Muscle layer of colon (tissue), 2 donors: ENCODE data around the gene ATP13A1.

ENCODE experiments used
- H3K27ac ChIP-seq: one replicate; pipeline ENCODE4 v1.7.0; 2013; ENCODE audit warnings: low read depth, mild to moderate bottlenecking, low read length, moderate library complexity
- H3K27me3 ChIP-seq, 2 donors: one replicate each; pipeline ENCODE4 v1.7.0; 2013; ENCODE audit warnings: low read length in 2 of 2, mild to moderate bottlenecking in 2 of 2; ENCODE audit not compliant: insufficient read depth in 2 of 2, control insufficient read depth in 1 of 2
- H3K36me3 ChIP-seq: one replicate; pipeline ENCODE4 v1.7.0; 2013; ENCODE audit warnings: mild to moderate bottlenecking, low read length; ENCODE audit not compliant: insufficient read depth
- H3K4me1 ChIP-seq: one replicate; pipeline ENCODE4 v1.7.0; 2013; ENCODE audit warnings: mild to moderate bottlenecking, low read length; ENCODE audit not compliant: insufficient read depth
- H3K4me3 ChIP-seq, 2 donors: one replicate each; pipeline ENCODE4 v1.7.0; 2013; ENCODE audit warnings: low read length in 2 of 2, low read depth in 1 of 2, mild to moderate bottlenecking in 1 of 2, moderate library complexity in 1 of 2
- H3K9ac ChIP-seq: one replicate; pipeline ENCODE4 v1.7.0; 2013; ENCODE audit warnings: low read length
- H3K9me3 ChIP-seq: one replicate; pipeline ENCODE4 v1.7.0; 2013; ENCODE audit warnings: mild to moderate bottlenecking, low read length
- donor health status: abdominal sarcoma.
- donor health status: Adenocarcinoma of cecum.

The ATP13A1 gene

GRCh38 chr19:19637186-19637522 lies 26.3 kb downstream of the ATP13A1 start:
- H3K4me1 ChIP-seq = no peaks in the 10 kb centered on the region
- no peak overlapping the region for H3K4me3 ChIP-seq
- no peak overlapping the region for H3K9ac ChIP-seq
- no peaks in the 10 kb centered on the region for H3K36me3 ChIP-seq
- H3K27me3 ChIP-seq = no peaks in the 10 kb centered on the region
- no peaks in the 10 kb centered on the region for H3K9me3 ChIP-seq
- no peak overlapping the region for H3K27ac ChIP-seq

- Histone ChIP-seq H3K9ac (no peak overlapping the region), H3K27me3 (no peaks in the 10 kb centered on the region), H3K36me3 (no peaks in the 10 kb centered on the region)
Measured at GRCh38 chr19:19636573-19637185, 26.8 kb downstream of the ATP13A1 start.

GRCh38 chr19:19635313-19635702 lies 28.2 kb downstream of the ATP13A1 start:
- H3K27ac ChIP-seq = no peak overlapping the region
- no peaks in the 10 kb centered on the region for H3K4me1 ChIP-seq
- no peak overlapping the region for H3K4me3 ChIP-seq
- no peaks in the 10 kb centered on the region for H3K9me3 ChIP-seq
- no peak overlapping the region for H3K9ac ChIP-seq
- H3K27me3 ChIP-seq = no peaks in the 10 kb centered on the region
- H3K36me3 ChIP-seq = no peaks in the 10 kb centered on the region

More at GRCh38 chr19:19636573-19637185, 26.8 kb downstream of the ATP13A1 start:
- H3K27ac ChIP-seq = no peak overlapping the region
- no peaks in the 10 kb centered on the region for H3K9me3 ChIP-seq
- no peaks in the 10 kb centered on the region for H3K4me1 ChIP-seq
- H3K4me3 ChIP-seq = no peak overlapping the region

GRCh38 chr19:19634516-19635312 lies 28.8 kb downstream of the ATP13A1 start:
- H3K9ac ChIP-seq = no peak overlapping the region
- H3K27me3 ChIP-seq = no peaks in the 10 kb centered on the region
- no peaks in the 10 kb centered on the region for H3K4me1 ChIP-seq
- no peak overlapping the region for H3K4me3 ChIP-seq
- H3K9me3 ChIP-seq = no peaks in the 10 kb centered on the region
- H3K27ac ChIP-seq = no peak overlapping the region
- H3K36me3 ChIP-seq = no peaks in the 10 kb centered on the region

- H3K4me3 ChIP-seq = no peak overlapping the region
- no peaks in the 10 kb centered on the region for H3K4me1 ChIP-seq
- no peaks in the 10 kb centered on the region for H3K9me3 ChIP-seq
- peaks cover 0 to 3% of the 10 kb centered on the region in 2 donors for H3K27me3 ChIP-seq
- no peaks in the 10 kb centered on the region for H3K36me3 ChIP-seq
- no peak overlapping the region for H3K9ac ChIP-seq
- H3K27ac ChIP-seq = no peak overlapping the region
Measured at GRCh38 chr19:19633711-19634515, 29.6 kb downstream of the ATP13A1 start.

- no peaks in the 10 kb centered on the region for H3K4me1 ChIP-seq
- H3K36me3 ChIP-seq = no peaks in the 10 kb centered on the region
- peaks cover 0 to 15% of the 10 kb centered on the region in 2 donors for H3K27me3 ChIP-seq
- H3K9me3 ChIP-seq = no peaks in the 10 kb centered on the region
- H3K9ac ChIP-seq = no peak overlapping the region
- H3K4me3 ChIP-seq = no peak overlapping the region
- no peak overlapping the region for H3K27ac ChIP-seq
Measured at GRCh38 chr19:19632661-19633060, 30.8 kb downstream of the ATP13A1 start.

- Histone ChIP-seq H3K27ac (no peak overlapping the region), H3K9ac (no peak overlapping the region), H3K4me1 (no peaks in the 10 kb centered on the region), H3K4me3 (no peak overlapping the region), H3K27me3 (peaks cover 6 to 25% of the 10 kb centered on the region in 2 donors), H3K9me3 (no peaks in the 10 kb centered on the region), H3K36me3 (no peaks in the 10 kb centered on the region)
Measured at GRCh38 chr19:19631346-19631745, 32.1 kb downstream of the ATP13A1 start.

- Histone ChIP-seq H3K27ac (no peak overlapping the region), H3K4me1 (no peaks in the 10 kb centered on the region), H3K27me3 (peaks cover 6 to 25% of the 10 kb centered on the region in 2 donors), H3K9me3 (no peaks in the 10 kb centered on the region), H3K4me3 (no peak overlapping the region), H3K36me3 (no peaks in the 10 kb centered on the region), H3K9ac (no peak overlapping the region)
Measured at GRCh38 chr19:19630426-19630825, 33.0 kb downstream of the ATP13A1 start.

- no peaks in the 10 kb centered on the region for H3K4me1 ChIP-seq
- peaks cover 6 to 25% of the 10 kb centered on the region in 2 donors for H3K27me3 ChIP-seq
- H3K27ac ChIP-seq = no peak overlapping the region
- no peak overlapping the region for H3K9ac ChIP-seq
- H3K9me3 ChIP-seq = no peaks in the 10 kb centered on the region
- H3K36me3 ChIP-seq = no peaks in the 10 kb centered on the region
- H3K4me3 ChIP-seq = no peak overlapping the region
Measured at GRCh38 chr19:19630062-19630414, 33.4 kb downstream of the ATP13A1 start.

- H3K27ac ChIP-seq = no peak overlapping the region
Measured at GRCh38 chr19:19628501-19629134, 34.9 kb downstream of the ATP13A1 start.

More at GRCh38 chr19:19628501-19629134, 34.9 kb downstream of the ATP13A1 start:
- H3K36me3 ChIP-seq = no peaks in the 10 kb centered on the region
- H3K9me3 ChIP-seq = no peaks in the 10 kb centered on the region
- no peak overlapping the region for H3K9ac ChIP-seq
- H3K4me1 ChIP-seq = no peaks in the 10 kb centered on the region
- H3K27me3 ChIP-seq = peaks cover 6 to 25% of the 10 kb centered on the region in 2 donors
- H3K4me3 ChIP-seq = no peak overlapping the region
